Stomach (tissue), 4 donors: Measurements from ENCODE around the gene MRPL51.

ENCODE experiments used
- CTCF ChIP-seq, 7 experiments: fragments of 450-650 bp in 4 of 7; fragments of 200-600 bp in 3 of 7; sonication (generic) in 3 of 7; IDR thresholded peaks; one replicate each; pipeline ENCODE4 v1.5.1; 2016 to 2019; ENCODE audit warnings: antibody characterized with exemption in 7 of 7, control low read depth in 2 of 7, mild to moderate bottlenecking in 1 of 7
- POLR2A ChIP-seq, 4 donors: fragments of 450-650 bp; IDR thresholded peaks; one replicate each; pipeline ENCODE4 v1.6.1; 2016; ENCODE audit warnings: antibody characterized with exemption in 4 of 4, control low read depth in 2 of 4, mild to moderate bottlenecking in 1 of 4, moderate library complexity in 1 of 4

DNA sequence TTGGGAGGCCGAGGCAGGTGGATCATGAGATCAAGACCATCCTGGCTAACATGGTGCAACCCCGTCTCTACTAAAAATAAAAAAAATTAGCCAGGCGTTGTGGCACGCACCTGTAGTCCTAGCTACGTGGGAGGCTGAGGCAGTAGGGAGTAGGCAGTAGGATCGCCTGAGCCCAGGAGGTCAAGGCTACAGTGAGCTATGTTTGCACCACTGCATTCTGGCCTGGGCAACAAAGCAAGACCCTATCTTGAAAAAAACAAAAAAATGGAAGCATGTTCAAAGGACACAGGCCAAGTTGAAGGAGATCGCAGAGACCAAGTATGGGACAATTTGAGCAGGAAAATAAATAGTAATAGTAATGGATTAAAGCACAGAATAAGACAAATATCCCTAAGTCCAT lies 15.0 kb upstream of the MRPL51 start:
- TF ChIP-seq CTCF (IDR thresholded peaks at IDR 0.05): no peak
- TF ChIP-seq POLR2A (IDR thresholded peaks at IDR 0.05): no peak
